ENCODE measurements around the gene MYH11.

MYH11 gene

DNA sequence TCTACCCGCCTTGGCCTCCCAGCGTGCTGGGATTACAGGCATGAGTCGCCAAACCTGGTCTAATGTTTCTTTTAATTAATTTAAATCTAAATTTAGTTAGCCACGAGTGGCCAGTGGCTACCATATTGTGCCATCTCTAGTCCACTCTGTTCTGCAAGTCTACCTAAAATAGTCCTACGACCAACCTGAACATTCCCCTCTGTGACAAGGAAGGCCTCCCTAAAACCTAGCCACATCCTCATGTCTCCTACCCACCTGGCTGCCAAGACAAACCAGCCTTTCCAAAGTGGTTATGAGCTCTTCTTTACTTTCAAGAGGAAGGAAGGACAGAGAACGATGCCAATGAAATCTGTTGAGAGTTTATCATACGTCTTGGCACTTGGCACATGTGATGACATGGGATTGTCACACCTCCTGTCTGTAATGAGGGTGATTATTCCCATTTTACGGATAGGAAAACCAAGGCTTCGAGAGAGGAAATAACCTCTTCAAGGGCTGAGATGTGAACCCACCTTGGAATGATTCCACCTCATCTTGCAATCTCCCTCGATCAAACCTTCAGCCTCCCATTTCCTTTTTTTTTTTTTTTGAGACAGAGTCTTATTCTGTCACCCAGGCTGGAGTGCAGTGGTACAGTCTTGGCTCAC, 19.7 kb downstream of the MYH11 start:
- TF ChIP-seq, protein P1, sequence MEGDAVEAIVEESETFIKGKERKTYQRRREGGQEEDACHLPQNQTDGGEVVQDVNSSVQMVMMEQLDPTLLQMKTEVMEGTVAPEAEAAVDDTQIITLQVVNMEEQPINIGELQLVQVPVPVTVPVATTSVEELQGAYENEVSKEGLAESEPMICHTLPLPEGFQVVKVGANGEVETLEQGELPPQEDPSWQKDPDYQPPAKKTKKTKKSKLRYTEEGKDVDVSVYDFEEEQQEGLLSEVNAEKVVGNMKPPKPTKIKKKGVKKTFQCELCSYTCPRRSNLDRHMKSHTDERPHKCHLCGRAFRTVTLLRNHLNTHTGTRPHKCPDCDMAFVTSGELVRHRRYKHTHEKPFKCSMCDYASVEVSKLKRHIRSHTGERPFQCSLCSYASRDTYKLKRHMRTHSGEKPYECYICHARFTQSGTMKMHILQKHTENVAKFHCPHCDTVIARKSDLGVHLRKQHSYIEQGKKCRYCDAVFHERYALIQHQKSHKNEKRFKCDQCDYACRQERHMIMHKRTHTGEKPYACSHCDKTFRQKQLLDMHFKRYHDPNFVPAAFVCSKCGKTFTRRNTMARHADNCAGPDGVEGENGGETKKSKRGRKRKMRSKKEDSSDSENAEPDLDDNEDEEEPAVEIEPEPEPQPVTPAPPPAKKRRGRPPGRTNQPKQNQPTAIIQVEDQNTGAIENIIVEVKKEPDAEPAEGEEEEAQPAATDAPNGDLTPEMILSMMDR (IDR thresholded peaks at IDR 0.05; ENCODE audit: control extremely low read depth, extremely low read depth, low read depth, missing control alignments), result no peak
- POLR2A ChIA-PET, result no interaction called here
- CTCF ChIA-PET, result no interaction called here
- DNase-seq (ENCODE audit: extremely low spot score), result no peak

DNA sequence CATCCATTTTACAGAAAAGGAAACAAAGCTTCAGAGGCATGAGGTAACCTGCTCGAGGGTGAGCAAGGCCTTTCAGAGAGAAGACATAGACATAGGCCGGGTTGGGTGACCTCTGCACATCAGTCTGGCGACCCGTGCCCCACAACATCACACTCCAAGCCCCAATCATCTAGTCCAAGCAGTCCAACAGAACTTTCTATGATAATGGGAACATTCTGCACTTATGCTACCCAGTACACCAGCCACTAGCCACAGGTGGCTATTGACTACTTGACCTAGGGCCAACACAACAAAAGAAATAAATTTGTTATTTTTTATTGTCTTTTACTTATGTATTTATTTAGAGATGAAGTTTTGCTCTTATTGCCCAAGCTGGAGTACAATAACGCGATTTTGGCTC, 20.8 kb downstream of the MYH11 start:
- TF ChIP-seq, protein P1 (IDR thresholded peaks at IDR 0.05; ENCODE audit: control extremely low read depth, extremely low read depth, low read depth, missing control alignments), result no peak
- POLR2A ChIA-PET, result no interaction called here
- no peak for DNase-seq (ENCODE audit: extremely low spot score)
- CTCF ChIA-PET, result interaction anchor here (1.5 kb wide), 1 partner anchor 15 kb away, joined by 4 read pairs; no protein-coding TSS in a partner anchor

DNA sequence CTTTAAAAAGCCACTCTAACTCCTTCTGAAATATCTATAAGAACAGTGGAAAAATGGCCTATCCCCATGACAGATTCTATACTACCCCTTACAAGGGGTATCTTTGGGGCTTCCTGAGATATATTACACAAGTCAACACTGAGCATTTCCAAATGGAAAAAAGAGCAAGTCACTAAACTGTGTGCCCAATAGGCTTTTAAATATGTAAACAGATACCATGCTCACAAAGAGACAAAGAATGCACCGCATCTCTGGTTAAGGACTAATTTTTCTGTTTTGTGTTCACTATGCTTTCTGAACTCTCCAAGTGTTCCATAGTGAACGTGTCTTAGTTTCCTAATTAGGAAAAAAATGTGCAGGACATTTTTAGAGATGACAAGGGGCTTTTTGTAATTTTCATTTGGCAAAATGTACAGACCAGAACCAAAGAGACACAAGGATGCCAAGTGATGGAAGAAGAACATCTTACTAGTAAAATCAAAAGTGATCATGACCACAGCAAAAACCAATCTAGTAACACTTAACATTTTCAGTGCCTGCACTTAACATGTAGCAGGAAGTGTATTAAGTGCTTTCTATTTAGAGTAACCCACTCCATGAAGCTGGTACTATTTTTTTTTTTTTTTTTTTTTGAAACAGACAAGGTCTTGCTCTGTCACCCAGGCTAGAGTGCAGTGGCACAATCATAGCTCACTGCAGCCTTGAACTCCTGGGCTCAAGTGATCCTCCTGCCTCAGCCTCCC, 21.5 kb downstream of the MYH11 start:
- TF ChIP-seq, protein P1 (IDR thresholded peaks at IDR 0.05; ENCODE audit: control extremely low read depth, extremely low read depth, low read depth, missing control alignments), result no peak
- ChIA-PET CTCF (interaction anchor here (1.5 kb wide), 1 partner anchor 14 kb away, joined by 4 read pairs; no protein-coding TSS in a partner anchor), POLR2A (no interaction called here)
- DNase-seq (ENCODE audit: extremely low spot score), result no peak

GRCh38 chr16:15834502-15834901, 22.3 kb downstream of the MYH11 start:
- CTCF ChIA-PET, result interaction anchor here (0.9 kb wide), 1 partner anchor 13 kb away, joined by 3 read pairs; no protein-coding TSS in a partner anchor
- TF ChIP-seq, protein P1 (IDR thresholded peaks at IDR 0.05; ENCODE audit: control extremely low read depth, extremely low read depth, low read depth, missing control alignments), result no peak
- POLR2A ChIA-PET, result no interaction called here
- no peak for DNase-seq (ENCODE audit: extremely low spot score)

- TF ChIP-seq, protein P1 (IDR thresholded peaks at IDR 0.05; ENCODE audit: control extremely low read depth, extremely low read depth, low read depth, missing control alignments), result no peak
- ChIA-PET POLR2A (interaction anchor here (0.7 kb wide), 1 partner anchor 167 kb away, joined by 4 read pairs; no protein-coding TSS in a partner anchor), CTCF (interaction anchor here (1.1 to 1.5 kb wide), 2 partner anchors 10 to 12 kb away, joined by 3 to 4 read pairs; no protein-coding TSS in a partner anchor)
Measured at GRCh38 chr16:15833541-15833940, 23.3 kb downstream of the MYH11 start.

DNA sequence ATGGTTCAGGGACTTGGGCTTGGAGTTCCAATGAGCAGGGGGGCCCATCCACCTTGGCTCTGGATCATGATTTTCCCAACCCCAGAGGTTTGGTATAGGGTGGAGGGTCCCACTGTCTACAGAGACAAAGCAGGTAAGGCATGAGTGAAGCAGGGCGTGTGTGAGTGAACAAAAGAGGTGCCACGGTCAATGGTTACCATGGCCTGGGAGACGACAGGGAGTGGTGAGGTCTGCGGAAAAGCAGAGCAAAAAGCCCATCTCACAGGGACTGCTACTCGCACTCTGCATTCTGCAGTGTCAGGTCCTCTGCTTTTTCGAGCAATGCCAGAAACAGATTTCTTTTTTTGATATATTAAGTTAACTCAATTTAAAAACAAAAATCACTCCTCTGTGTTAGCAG, 24.6 kb downstream of the MYH11 start:
- TF ChIP-seq, protein P1 (IDR thresholded peaks at IDR 0.05; ENCODE audit: control extremely low read depth, extremely low read depth, low read depth, missing control alignments), result no peak
- DNase-seq (ENCODE audit: extremely low spot score), result no peak
- ChIA-PET CTCF (no interaction called here), POLR2A (no interaction called here)

More at GRCh38 chr16:15833541-15833940, 23.3 kb downstream of the MYH11 start:
- DNase-seq (ENCODE audit: extremely low spot score), result no peak
